CD4-positive, alpha-beta T cell treated with Interleukin-6 at 100 ng/mL for 8 hours (primary cell): ENCODE results near the gene SOSTDC1.
"Not testable (repeated sequence)": the region's sequence is repeated elsewhere in the genome, so short reads cannot be mapped to it uniquely, and the experiment has no call there.

Source experiments
- DNase-seq: peaks from one replicate; pipeline ENCODE4 v3.0.0-alpha.2; 2020; ENCODE audit warnings: mixed read lengths, low spot score

SOSTDC1 gene

GRCh38 chr7:16465469-16466361, at the start of gene SOSTDC1:
Gene SOSTDC1 (minus strand): TSS chr7:16465738. CDS start chr7:16465668, 70 bp downstream.
- no peak for DNase-seq

DNA sequence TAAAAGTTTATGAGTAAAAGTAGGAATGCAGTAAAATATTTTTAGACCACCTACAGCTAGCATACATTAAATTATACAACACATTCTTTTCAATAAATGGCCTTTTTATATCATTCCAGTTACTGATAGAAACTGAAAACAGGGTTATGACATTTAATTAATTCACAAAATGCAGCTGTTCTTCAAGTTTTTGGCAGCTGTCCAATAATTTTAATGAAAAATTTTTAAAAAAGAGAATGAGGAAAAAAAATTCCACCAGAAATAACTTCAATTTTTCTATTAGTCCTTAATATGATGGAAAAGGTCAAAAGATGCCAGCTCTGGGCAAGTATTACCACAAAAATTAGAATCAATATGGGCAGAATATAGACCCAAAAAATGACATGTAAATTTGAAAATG, 49.2 kb upstream of the SOSTDC1 start:
- DNase-seq, result no peak

DNA sequence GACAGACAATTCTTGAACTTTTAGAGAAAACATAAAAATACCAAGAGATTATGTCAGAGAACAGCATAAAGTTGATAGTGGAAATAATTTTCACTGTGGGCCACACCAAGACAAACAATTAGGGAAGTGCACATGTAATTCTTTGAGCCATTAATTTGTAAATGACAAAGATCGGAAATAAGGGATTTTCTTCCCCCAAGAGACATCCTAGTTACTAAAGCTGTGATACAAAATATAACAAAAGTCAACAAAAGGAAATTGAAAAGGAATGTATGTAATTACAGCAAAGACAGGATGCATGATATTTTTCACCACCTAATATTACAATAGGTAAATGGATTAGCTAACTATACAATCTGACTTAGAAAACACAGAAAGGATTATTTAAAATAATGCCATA, 48.7 kb upstream of the SOSTDC1 start:
- no peak for DNase-seq

- no peak for DNase-seq
Observed at GRCh38 chr7:16512097-16512496, 46.6 kb upstream of the SOSTDC1 start.

DNA sequence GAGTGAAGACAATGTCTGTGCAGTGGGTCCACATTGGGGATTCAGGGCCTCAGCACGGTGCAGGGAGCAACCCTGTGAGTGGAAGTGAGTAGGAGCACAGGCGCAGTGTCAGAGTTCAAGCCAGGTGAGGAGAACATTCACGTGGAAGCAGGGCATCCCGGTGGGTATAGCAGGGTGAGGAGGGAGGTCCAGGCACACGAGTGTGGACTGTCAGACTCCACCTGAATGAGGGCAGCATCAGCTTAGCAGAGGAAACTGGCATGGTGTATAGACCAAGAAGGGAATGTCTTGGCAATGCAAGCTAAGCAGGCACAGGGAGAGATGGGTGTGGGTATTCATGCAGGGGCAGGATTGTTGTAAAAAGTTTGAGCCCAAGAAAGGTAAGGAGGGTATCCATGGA, 45.8 kb upstream of the SOSTDC1 start:
- DNase-seq, result no peak

DNA sequence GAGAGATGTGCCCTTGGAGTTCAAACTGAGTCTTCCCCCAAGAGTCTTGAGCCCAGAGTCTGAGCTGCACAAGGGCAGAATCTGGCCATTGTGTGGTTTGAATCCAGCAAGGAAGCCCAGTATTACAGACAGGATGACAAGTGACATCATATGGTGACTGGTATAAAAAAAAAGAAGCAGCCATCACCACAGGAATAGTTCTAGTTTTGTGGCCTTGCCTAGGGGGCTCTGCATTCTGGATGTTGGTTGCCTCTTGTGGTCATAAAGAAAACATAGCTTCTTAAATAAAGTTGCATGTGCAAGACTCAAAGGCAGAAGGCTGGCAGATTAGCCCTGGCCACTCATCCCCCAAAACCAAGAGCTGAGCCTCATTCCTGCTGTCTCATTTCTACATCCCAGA, 44.3 kb upstream of the SOSTDC1 start:
- no peak for DNase-seq

DNA sequence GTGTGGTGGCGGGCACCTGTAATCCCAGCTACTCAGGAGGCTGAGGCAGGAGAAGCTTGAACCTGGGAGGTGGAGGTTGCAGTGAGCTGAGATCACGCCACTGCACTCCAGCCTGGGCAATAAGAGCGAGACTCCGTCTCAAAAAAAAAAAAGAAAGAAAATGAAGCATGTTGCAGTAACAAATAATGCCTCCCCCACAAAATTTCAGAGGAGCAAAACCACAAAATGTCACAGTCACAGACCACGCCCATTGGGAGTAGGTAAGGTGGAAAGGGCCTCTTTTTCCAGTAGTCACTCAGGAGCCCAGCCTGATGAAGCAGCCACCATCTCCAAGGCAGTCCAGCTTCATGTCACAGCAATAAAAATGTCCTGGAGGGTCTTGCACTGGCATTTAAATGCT, 40.9 kb upstream of the SOSTDC1 start:
- DNase-seq, result not testable (repeated sequence)

GRCh38 chr7:16504019-16504418, 38.5 kb upstream of the SOSTDC1 start:
- DNase-seq, result no peak

DNA sequence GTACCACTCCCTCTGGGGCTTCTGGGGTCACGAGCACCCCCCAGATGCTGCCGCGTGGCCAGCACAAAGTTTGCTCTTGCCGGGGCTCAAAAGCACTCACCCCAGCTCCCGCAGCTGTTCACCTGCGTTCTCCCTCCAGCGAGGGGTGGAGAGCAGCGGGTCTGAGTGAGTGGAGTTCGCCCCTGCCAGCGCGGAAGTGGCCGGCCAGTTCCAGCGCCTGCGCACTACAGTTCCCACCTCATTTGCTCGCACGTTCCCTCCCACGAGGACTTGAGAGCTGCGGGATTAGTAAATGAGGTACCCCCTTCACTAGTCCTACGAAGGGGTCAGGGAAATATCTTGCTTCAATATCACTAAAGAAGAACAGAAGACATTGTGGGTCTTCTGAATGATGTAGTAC, 36.8 kb upstream of the SOSTDC1 start:
- no peak for DNase-seq

DNA sequence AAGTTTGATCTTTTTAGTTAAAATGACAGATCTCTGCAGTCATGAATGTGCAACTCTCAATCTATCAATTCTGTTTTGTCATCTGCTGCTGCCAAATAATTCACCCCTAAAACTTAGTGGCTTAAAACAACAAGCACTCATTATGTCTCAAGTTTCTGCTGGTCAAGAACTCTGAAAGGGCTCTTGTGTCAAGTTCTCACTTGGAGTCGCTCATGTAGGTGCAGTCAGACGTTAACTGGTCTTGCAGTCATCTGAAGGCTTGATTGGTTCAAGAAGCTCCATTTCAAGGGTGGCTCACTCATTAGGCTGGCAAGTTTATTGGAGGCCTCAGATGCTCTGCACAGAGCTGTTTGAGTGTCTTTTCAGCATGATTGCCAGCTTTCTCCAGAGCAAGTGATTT, 32.6 kb upstream of the SOSTDC1 start:
- DNase-seq, result no peak

DNA sequence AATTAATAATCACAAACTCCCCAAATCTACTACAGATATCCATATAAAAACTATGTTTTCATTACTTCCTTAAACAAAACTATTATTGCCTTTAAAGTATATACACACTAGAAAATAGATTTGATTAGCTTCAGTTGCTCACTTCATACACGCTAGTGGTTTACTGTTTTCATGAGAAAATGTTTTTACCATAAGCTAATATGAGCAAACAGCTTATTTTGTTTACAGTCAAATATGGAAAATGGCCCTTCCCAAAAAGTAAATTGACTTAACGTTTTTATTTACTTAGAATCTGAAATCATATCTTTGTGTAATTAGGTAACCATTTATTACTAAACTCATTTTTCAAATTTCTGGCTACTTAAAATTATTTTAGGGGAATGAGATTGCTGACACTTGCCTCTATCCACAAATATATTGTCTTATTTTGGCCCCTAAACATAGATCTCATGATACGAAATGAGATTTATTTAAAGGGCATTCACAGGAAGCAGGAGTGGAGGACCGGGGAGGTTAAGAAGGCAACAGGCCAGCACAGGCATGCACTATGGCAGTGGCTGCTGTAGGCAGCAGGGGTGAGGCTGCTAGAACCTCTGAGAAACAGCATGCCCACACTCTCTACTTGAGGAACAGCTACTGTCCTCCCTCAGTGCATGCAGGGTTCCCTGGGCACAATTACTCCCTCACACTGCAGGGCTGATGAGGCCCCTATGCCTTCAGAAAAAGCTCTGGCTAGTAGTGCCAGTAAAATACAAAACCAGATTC, 29.6 kb upstream of the SOSTDC1 start:
- DNase-seq, result no peak

DNA sequence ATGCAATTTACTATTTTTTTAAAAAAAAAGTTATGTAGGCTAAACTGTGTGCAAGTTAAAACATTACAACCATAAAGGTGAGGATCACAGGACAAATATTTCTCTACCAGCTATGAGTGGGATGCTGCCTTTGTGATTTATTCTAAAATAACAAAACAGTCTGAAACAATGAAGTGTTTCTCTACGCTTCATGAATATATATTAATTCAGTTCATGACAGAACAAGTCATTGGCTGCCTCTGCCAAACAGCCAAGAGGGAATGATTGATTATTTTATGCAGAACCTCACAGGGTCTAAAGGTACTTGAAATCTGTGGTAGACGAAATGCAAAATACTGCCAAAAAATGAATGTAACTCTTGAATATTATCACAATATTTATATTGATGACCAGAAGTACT, 29.0 kb upstream of the SOSTDC1 start:
- no peak for DNase-seq

DNA sequence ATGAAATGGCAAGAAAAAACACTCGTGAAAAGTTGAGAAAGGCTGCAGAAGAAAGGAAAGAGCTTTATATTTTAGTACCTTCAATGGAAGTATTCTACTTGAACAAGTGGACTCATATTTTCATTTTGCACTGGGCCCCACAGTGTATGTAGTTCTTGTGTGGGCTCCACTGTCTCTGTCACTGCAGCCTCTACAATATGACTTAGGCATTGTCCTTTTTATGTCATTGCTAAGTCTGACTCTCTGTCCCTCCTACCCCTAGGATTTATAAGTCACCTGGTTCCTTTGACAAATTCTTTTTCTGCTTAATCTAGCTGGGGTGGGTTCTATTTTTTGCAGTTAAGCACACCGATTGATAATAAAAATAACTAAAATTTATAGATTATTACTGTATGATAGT, 27.7 kb upstream of the SOSTDC1 start:
- no peak for DNase-seq

- no peak for DNase-seq
Observed at GRCh38 chr7:16492513-16493062, 27.1 kb upstream of the SOSTDC1 start.

GRCh38 chr7:16491148-16491547, 25.6 kb upstream of the SOSTDC1 start:
- DNase-seq, result no peak

DNA sequence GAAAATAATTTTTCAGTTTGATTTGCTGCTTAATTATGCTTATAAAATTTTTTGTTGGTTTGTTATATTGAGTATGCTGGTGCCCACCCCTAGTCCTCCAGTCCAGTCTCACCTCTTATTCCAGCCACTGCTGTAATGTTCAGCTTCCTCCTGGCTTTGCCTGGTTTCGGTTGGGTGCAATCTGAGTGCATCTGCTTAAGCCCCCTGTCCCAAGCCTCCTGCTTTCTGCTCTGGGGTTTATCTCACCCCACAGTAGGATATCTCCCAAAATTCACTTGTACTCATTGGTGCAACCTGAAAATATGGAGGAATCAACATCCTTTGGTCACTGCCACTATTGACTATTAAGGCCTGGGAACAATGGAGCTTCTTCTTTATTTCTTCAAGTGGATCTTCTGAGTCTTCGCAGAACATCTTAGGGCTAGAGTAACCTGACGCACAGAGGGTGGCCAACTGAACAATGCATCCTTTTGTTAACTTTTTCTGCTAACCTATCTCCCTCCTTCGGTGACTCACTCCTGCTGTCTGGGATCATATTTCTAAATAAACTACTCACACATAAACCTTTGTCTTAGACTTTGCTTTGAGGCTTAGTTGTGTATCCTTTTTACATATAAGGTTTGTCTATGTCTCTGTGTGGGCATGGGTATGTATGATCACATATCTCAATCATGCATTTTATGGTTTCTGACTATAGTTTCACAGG, 19.1 kb upstream of the SOSTDC1 start:
- DNase-seq, result no peak

DNA sequence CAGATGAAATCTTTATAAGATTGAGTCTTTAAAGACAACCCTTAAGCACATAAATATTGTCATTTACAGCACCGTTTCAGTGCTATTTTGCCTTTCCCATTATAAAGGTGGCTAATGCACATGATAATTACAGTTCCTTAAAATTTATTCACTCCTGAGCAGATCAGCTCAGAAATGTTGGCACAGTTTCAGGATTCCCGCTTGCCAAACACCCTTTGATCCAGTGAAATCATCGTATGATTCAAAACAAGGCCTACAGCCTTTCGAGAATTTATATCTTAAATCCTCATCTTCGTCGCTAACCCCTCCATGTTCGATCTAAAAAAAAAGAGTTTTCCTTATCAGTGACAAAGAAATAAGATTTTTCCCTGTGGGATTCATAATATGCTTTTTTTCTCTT, 14.1 kb upstream of the SOSTDC1 start:
- DNase-seq, result no peak

GRCh38 chr7:16479161-16479560, 13.6 kb upstream of the SOSTDC1 start:
- DNase-seq, result no peak

DNA sequence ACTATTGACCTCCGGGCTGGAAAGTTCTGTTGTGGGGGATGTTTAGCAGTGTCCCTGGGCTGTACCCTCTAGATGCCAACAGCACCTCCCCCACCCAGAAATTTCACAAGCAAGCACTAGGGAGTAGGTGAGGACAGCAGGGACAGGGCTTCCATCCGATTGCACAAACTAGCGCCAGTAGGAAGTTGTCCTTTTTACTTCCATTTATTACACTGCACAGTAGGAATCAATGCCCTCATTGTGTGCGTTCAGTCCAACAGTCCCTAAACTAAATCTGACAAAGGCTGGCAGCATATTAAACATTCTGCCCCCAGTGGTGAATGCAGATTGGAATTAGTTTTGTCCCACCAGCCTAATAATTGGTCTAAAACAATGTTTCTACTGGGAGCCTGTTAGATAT, 6.4 kb upstream of the SOSTDC1 start:
- no peak for DNase-seq

DNA sequence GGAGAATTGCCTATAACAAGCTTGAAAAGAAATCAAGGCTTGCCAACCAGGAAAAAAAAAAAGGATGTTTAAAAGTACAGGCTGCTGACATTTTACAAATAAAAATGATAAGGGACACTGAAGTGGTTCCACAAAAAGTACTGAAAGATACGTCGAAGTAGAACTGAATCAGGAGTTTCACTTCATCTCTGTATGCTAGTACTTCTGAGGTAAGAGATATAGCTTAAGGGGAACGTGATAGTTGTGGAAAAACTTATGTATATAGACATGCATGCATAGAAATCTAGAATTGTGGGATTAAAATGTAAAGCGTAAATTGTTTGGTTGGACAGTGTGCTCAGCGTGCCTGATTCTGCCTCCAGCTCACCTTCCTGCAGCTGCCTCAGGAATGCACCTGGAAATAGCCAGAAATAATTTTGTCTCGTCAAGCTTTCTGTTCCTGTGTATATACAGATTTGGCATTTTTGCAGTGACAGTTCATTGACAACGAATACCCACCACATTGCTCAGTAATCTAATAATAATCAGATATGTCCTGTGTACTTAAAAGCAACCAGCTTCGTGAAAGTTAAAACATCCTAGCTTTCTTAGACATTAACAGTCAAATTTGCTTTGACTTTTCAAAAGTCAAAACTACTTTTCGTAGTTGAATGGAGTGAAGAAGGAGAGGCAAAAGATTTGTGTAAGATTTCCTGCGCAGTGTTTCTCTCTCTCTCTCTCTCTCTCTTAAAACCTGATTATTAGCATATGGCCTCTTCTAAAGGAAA, 1.4 kb downstream of the SOSTDC1 start:
- DNase-seq, result no peak

DNA sequence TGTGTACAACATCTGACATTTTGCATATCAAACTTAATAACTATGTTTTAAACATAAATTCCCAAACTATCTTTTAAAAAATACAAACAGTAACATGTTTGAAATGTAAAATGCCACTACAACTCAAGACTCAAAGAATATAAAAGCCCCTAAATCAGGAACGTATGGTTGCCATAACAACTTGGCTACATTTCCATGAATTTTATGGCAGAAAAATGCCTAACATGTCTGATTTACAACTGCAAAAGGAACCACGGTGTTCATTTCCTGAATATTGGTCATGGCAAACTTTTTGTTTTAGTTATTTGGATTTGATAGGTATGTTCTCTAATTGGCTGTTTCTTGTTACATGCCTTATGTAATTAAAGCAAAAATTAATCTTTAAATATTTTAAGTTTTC, 2.0 kb downstream of the SOSTDC1 start:
- no peak for DNase-seq

- DNase-seq, result no peak
Observed at GRCh38 chr7:16462431-16462889, 3.1 kb downstream of the SOSTDC1 start.
